HG03066 (cell line): ENCODE results near the gene TGM2.

Experiments
- ATAC-seq: cut with Tn5 transposase; IDR thresholded peaks from one replicate; pipeline ENCODE4 v1.9.1; 2021; ENCODE audit warnings: low read depth; ENCODE audit not compliant: unreplicated experiment

TGM2 gene

GRCh38 chr20:38147163-38147562 lies 17.9 kb downstream of the TGM2 start:
- no peak for ATAC-seq

- no peak for ATAC-seq
Measured at GRCh38 chr20:38146628-38147027, 18.4 kb downstream of the TGM2 start.

GRCh38 chr20:38146156-38146555 lies 18.9 kb downstream of the TGM2 start:
- no peak for ATAC-seq

GRCh38 chr20:38145729-38146075 lies 19.4 kb downstream of the TGM2 start:
- no peak for ATAC-seq

GRCh38 chr20:38144974-38145728 lies 19.9 kb downstream of the TGM2 start:
- no peak for ATAC-seq

GRCh38 chr20:38144598-38144973 lies 20.5 kb downstream of the TGM2 start:
- no peak for ATAC-seq

- no peak for ATAC-seq
Measured at GRCh38 chr20:38143646-38144554, 21.2 kb downstream of the TGM2 start.

GRCh38 chr20:38143238-38143645 lies 21.8 kb downstream of the TGM2 start:
- ATAC-seq, result no peak

- ATAC-seq, result no peak
Measured at GRCh38 chr20:38141889-38142494, 23.1 kb downstream of the TGM2 start.

GRCh38 chr20:38141204-38141888 lies 23.7 kb downstream of the TGM2 start:
- no peak for ATAC-seq

GRCh38 chr20:38139977-38140753 lies 24.9 kb downstream of the TGM2 start:
- ATAC-seq, result no peak

- no peak for ATAC-seq
Measured at GRCh38 chr20:38139156-38139912, 25.7 kb downstream of the TGM2 start.

GRCh38 chr20:38138086-38138778 lies 26.8 kb downstream of the TGM2 start:
- ATAC-seq, result no peak

GRCh38 chr20:38137441-38138037 lies 27.5 kb downstream of the TGM2 start:
- no peak for ATAC-seq

GRCh38 chr20:38136421-38137245 lies 28.4 kb downstream of the TGM2 start:
- no peak for ATAC-seq

- no peak for ATAC-seq
Measured at GRCh38 chr20:38135651-38136420, 29.2 kb downstream of the TGM2 start.

GRCh38 chr20:38135271-38135650 lies 29.8 kb downstream of the TGM2 start:
- no peak for ATAC-seq
